GM12878 (cell line): ENCODE results near the gene CRYGN. TPM values are rescaled to one million over a fixed set of nuclear protein-coding genes. Genes with fewer than 3 reads are reported as not detected.

Experiments
- ATAC-seq: fragments of 200-7000 bp; cut with Tn5 transposase; 3 replicates; pipeline ENCODE4 v1.9.1; 2020; ENCODE audit warnings: mild to moderate bottlenecking, moderate library complexity
- BruUV-seq: library from RNA; stranded (reverse); fragments of 400-500 nt; replicated peaks from 2 replicates; lab custom pipeline; 2021; lab: Mats Ljungman, UMichigan
- CTCF ChIA-PET: fragments of 300-600 bp; sonication (Branson Sonifier 250); formaldehyde crosslinking; extraction: SDS; loops from one replicate; lab custom pipeline; 2021; ENCODE audit warnings: inconsistent platforms; lab: Yijun Ruan, JAX
- POLR2A ChIA-PET: fragments of 350-600 bp; formaldehyde crosslinking; extraction: SDS; loops from one replicate; lab custom pipeline; 2021; ENCODE audit warnings: inconsistent platforms; lab: Charles Lee
- RAD21 ChIA-PET: fragments of 300-600 bp; sonication (Branson Sonifier 250); formaldehyde crosslinking; loops from one replicate; lab custom pipeline; 2023; ENCODE audit warnings: antibody characterized with exemption; ENCODE audit not compliant: unreplicated experiment; lab: Charles Lee
- SMC1A ChIA-PET: fragments of 300-600 bp; sonication (Branson Sonifier 250); formaldehyde crosslinking; loops from one replicate; lab custom pipeline; 2023; ENCODE audit not compliant: unreplicated experiment, uncharacterized antibody; lab: Charles Lee
- DNase-seq: peaks from one replicate; pipeline ENCODE4 v3.0.0-alpha.2; 2011; ENCODE audit warnings: low read depth, low spot score
- FAIRE-seq: peaks from 3 replicates; lab custom pipeline; 2011; peaks lifted over from hg19 to GRCh38; lab: Jason Lieb, UNC
- H2AFZ ChIP-seq: 2 replicates; pipeline ENCODE4 v1.6.0; 2011; ENCODE audit warnings: low read depth, low read length, control low read depth; ENCODE audit not compliant: control insufficient read depth
- H3K27ac ChIP-seq: 2 replicates; pipeline ENCODE4 v1.5.1; 2011; ENCODE audit warnings: control low read depth; ENCODE audit not compliant: control insufficient read depth, insufficient read depth
- H3K27me3 ChIP-seq, 2 experiments: replicated peaks in 1 of 2; 2 replicates each; pipeline versions ENCODE4 v1.6.0 to v1.6.1; 2011; ENCODE audit warnings: low read length in 1 of 2; ENCODE audit not compliant: control insufficient read depth in 2 of 2, insufficient read depth in 2 of 2
- H3K36me3 ChIP-seq, 2 experiments: 2 replicates each; pipeline ENCODE4 v1.5.1; 2011; ENCODE audit warnings: low read length in 1 of 2; ENCODE audit not compliant: control insufficient read depth in 2 of 2, insufficient read depth in 2 of 2
- H3K4me1 ChIP-seq: 2 replicates; pipeline ENCODE4 v1.6.1; 2011; ENCODE audit warnings: mild to moderate bottlenecking, low read length, moderate library complexity, mixed read lengths; ENCODE audit not compliant: control insufficient read depth, insufficient read depth
- H3K4me2 ChIP-seq: 2 replicates; pipeline ENCODE4 v1.6.0; 2011; ENCODE audit warnings: control low read depth; ENCODE audit not compliant: control insufficient read depth, insufficient read depth
- H3K4me3 ChIP-seq: fragments of 200-600 bp; sonication (generic); 2 replicates; pipeline ENCODE4 v1.5.1; 2016
- H3K79me2 ChIP-seq: 2 replicates; pipeline ENCODE4 v1.6.0; 2011; ENCODE audit warnings: low read length; ENCODE audit not compliant: control insufficient read depth, insufficient read depth
- H3K9ac ChIP-seq: 2 replicates; pipeline ENCODE4 v1.8.0; 2011; ENCODE audit warnings: low read length, control low read depth, mixed read lengths; ENCODE audit not compliant: control insufficient read depth, insufficient read depth
- H3K9me3 ChIP-seq: replicated peaks from 3 replicates; pipeline ENCODE4 v1.5.1; 2011; ENCODE audit warnings: mild to moderate bottlenecking, low read length; ENCODE audit not compliant: control insufficient read depth, insufficient read depth
- H4K20me1 ChIP-seq: 2 replicates; pipeline ENCODE4 v1.6.0; 2011; ENCODE audit not compliant: control insufficient read depth, insufficient read depth
- CHD4 ChIP-seq: fragments of 200-600 bp; sonication (generic); IDR thresholded peaks from 2 replicates; pipeline ENCODE4 v1.6.1; 2016; ENCODE audit warnings: mild to moderate bottlenecking
- GATAD2B ChIP-seq: fragments of 450-650 bp; conservative IDR thresholded peaks from 2 replicates; pipeline ENCODE4 v1.6.1; 2017; ENCODE audit warnings: low read depth, mild to moderate bottlenecking, moderate library complexity
- IRF4 ChIP-seq: IDR thresholded peaks from 2 replicates; pipeline ENCODE4 v1.6.1; 2011; ENCODE audit warnings: low read depth, low read length
- JUNB ChIP-seq: IDR thresholded peaks from 2 replicates; pipeline ENCODE4 v1.6.1; 2016; ENCODE audit warnings: antibody characterized with exemption, mild to moderate bottlenecking
- SP1 ChIP-seq: IDR thresholded peaks from one replicate; pipeline ENCODE4 v1.6.1; 2011; ENCODE audit warnings: low read depth, low read length
- SUZ12 ChIP-seq: fragments of 200-600 bp; sonication (generic); IDR thresholded peaks from one replicate; pipeline ENCODE4 v1.6.1; 2018; ENCODE audit warnings: antibody characterized with exemption, mild to moderate bottlenecking; ENCODE audit not compliant: unreplicated experiment
- TAF1 ChIP-seq: IDR thresholded peaks from 2 replicates; pipeline ENCODE4 v1.6.1; 2011; ENCODE audit warnings: mild to moderate bottlenecking, low read depth, low read length, borderline replicate concordance
- USF1 ChIP-seq: IDR thresholded peaks from 2 replicates; pipeline ENCODE4 v1.6.1; 2011; ENCODE audit warnings: borderline replicate concordance, low read depth, mild to moderate bottlenecking, moderate library complexity, mixed read lengths, low read length; ENCODE audit not compliant: insufficient read depth; ENCODE audit errors: extremely low read length
- YY1 ChIP-seq: IDR thresholded peaks from 2 replicates; pipeline ENCODE4 v1.6.1; 2011; ENCODE audit warnings: low read depth, mild to moderate bottlenecking, low read length
- WGBS: methylation state at CpG from one replicate; pipeline ENCODE4 v1.1.6; 2016; ENCODE audit warnings: low lambda C conversion rate; ENCODE audit not compliant: insufficient replicate concordance, insufficient coverage; ENCODE audit errors: missing lambda C conversion rate; 5-methylcytosine and 5-hydroxymethylcytosine counted together
- in situ Hi-C: fragments of 300-500 bp; cut with MboI; formaldehyde crosslinking; loops from 9 replicates; pipeline ENCODE4 v1.14.3; 2018; ENCODE audit warnings: mixed read lengths
- intact Hi-C: fragments of 100-400 bp; cut with micrococcal nuclease; formaldehyde crosslinking; loops from one replicate; pipeline ENCODE4 v1.14.2; 2022; ENCODE audit not compliant: unreplicated experiment
- polyA plus RNA-seq, 11 experiments: library from polyadenylated mRNA; depleted of rRNA in 4 of 11; unstranded in 6 of 11; stranded (reverse) in 5 of 11; fragments of >200 nt; fragmentation: Nextera tagmentation in 4 of 11; fragmentation: Illumina TruSeq in 1 of 11; extraction: Ambion mirVana in 4 of 11; extraction: Trizol in 1 of 11; gene quantifications; 1 replicate in 1 of 11; 2 replicates in 10 of 11; pipeline versions ENCODE4 v1.2.1 to v1.2.3, GENCODE V29; 2011 to 2016; ENCODE audit warnings: inconsistent platforms in 2 of 11, missing spikeins in 2 of 11, low read depth in 1 of 11
- total RNA-seq, 4 experiments: library from RNA; depleted of rRNA in 3 of 4; stranded (reverse); fragments of >200 nt in 3 of 4; fragmentation: Illumina TruSeq in 1 of 4; extraction: Trizol in 1 of 4; gene quantifications; 2 replicates each; pipeline versions ENCODE4 v1.2.1 to v1.2.3, GENCODE V29; 2013 to 2021
- TF ChIP-seq, protein P1 (sequence below): IDR thresholded peaks from 2 replicates; pipeline ENCODE4 v1.6.1; 2012; ENCODE audit warnings: low read depth, low read length, improper control_type of control experiment
- TF ChIP-seq, protein P2 (sequence below): fragments of 150-350 bp; IDR thresholded peaks from 2 replicates; pipeline ENCODE4 v1.6.1; 2014; ENCODE audit warnings: mild to moderate bottlenecking, low read depth, low read length
- TF ChIP-seq, protein P3 (sequence below): IDR thresholded peaks from 2 replicates; pipeline ENCODE4 v1.6.1; 2012; ENCODE audit warnings: low read length, inconsistent platforms

The CRYGN gene
- total and polyA plus RNA-seq, 10 of the 15 experiments (the other 5 are each of a cell fraction or from before 2014, with no cell fraction given), result not detected

GRCh38 chr7:151409667-151410404 is 30.1 kb downstream of the CRYGN start, which contains the start of gene WDR86:
TSS of gene WDR86 (minus strand) at chr7:151410038. CDS start at chr7:151409589, 449 bp downstream.
- Histone ChIP-seq H3K9ac (no peak within 1 kb of the TSS), H3K4me1 (no peaks in the 10 kb centered on the region), H2AFZ (peak within 1 kb of the TSS; percentile 7; the same call in 1 of the 2 replicates), H3K36me3 (no peaks in the 10 kb centered on the region), H3K9me3 (no peaks in the 10 kb centered on the region), H4K20me1 (no peaks in the 10 kb centered on the region), H3K27ac (no peak within 1 kb of the TSS), H3K4me2 (peak within 1 kb of the TSS; percentile 48; the same call in 1 of the 2 replicates), H3K4me3 (no peak within 1 kb of the TSS), H3K79me2 (no peaks in the 10 kb centered on the region), H3K27me3 (peaks cover 12 to 15% of the 10 kb centered on the region in 2 experiments; a peak in 3 of 4 replicates)
- 41% methylated on average over 44 of the region's 75 CpGs for WGBS
- FAIRE-seq (no peak), DNase-seq (no peak), ATAC-seq (no peak)
- SMC1A ChIA-PET, result no interaction called here
- CTCF ChIA-PET, result no interaction called here
- intact Hi-C loops (loop anchor here (2.0 kb wide), 1 partner anchor 41 kb away; no protein-coding TSS in a partner anchor), in situ Hi-C loops (no loop called here)
- BruUV-seq, result no TSS peak
- POLR2A ChIA-PET, result no interaction called here
- RAD21 ChIA-PET, result no interaction called here
- TF ChIP-seq SP1 (no peak), USF1 (no peak), CHD4 (no peak), IRF4 (no peak), TAF1 (no peak), SUZ12 (peak; percentile 86), GATAD2B (peak; percentile 43; the same call in 1 of the 2 replicates), YY1 (no peak), JUNB (no peak)
- TF ChIP-seq, protein P1, sequence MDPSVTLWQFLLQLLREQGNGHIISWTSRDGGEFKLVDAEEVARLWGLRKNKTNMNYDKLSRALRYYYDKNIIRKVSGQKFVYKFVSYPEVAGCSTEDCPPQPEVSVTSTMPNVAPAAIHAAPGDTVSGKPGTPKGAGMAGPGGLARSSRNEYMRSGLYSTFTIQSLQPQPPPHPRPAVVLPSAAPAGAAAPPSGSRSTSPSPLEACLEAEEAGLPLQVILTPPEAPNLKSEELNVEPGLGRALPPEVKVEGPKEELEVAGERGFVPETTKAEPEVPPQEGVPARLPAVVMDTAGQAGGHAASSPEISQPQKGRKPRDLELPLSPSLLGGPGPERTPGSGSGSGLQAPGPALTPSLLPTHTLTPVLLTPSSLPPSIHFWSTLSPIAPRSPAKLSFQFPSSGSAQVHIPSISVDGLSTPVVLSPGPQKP, result no peak
- TF ChIP-seq, protein P2, sequence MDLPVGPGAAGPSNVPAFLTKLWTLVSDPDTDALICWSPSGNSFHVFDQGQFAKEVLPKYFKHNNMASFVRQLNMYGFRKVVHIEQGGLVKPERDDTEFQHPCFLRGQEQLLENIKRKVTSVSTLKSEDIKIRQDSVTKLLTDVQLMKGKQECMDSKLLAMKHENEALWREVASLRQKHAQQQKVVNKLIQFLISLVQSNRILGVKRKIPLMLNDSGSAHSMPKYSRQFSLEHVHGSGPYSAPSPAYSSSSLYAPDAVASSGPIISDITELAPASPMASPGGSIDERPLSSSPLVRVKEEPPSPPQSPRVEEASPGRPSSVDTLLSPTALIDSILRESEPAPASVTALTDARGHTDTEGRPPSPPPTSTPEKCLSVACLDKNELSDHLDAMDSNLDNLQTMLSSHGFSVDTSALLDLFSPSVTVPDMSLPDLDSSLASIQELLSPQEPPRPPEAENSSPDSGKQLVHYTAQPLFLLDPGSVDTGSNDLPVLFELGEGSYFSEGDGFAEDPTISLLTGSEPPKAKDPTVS, result no peak
- TF ChIP-seq, protein P3, sequence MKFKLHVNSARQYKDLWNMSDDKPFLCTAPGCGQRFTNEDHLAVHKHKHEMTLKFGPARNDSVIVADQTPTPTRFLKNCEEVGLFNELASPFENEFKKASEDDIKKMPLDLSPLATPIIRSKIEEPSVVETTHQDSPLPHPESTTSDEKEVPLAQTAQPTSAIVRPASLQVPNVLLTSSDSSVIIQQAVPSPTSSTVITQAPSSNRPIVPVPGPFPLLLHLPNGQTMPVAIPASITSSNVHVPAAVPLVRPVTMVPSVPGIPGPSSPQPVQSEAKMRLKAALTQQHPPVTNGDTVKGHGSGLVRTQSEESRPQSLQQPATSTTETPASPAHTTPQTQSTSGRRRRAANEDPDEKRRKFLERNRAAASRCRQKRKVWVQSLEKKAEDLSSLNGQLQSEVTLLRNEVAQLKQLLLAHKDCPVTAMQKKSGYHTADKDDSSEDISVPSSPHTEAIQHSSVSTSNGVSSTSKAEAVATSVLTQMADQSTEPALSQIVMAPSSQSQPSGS, result no peak
